Liver (tissue), 9 donors: Measurements from ENCODE around the gene EZH1. TPM values are rescaled to one million over a fixed set of nuclear protein-coding genes. Genes with fewer than 3 reads are reported as not detected.

ENCODE experiments used
- DNase-seq: peaks from one replicate; pipeline ENCODE4 v3.0.0-alpha.2; 2017; ENCODE audit warnings: low spot score
- H3K27ac ChIP-seq, 2 donors: one replicate each; pipeline ENCODE4 v1.7.0; 2013; ENCODE audit warnings: inconsistent platforms in 2 of 2, low read length in 2 of 2, control low read depth in 1 of 2, low read depth in 1 of 2, mild to moderate bottlenecking in 1 of 2
- H3K27me3 ChIP-seq, 4 donors: one replicate each; pipeline versions ENCODE4 v1.6.1 to v1.7.0; 2013; ENCODE audit warnings: low read length in 3 of 4, inconsistent platforms in 1 of 4, mild to moderate bottlenecking in 1 of 4, moderate library complexity in 1 of 4; ENCODE audit not compliant: control insufficient read depth in 4 of 4, insufficient read depth in 4 of 4
- H3K36me3 ChIP-seq, 4 donors: one replicate each; pipeline versions ENCODE4 v1.6.1 to v1.7.0; 2013; ENCODE audit warnings: low read length in 3 of 4, mild to moderate bottlenecking in 3 of 4, low read depth in 1 of 4, moderate library complexity in 1 of 4; ENCODE audit not compliant: control insufficient read depth in 4 of 4, insufficient read depth in 3 of 4
- H3K4me1 ChIP-seq, 4 donors: one replicate each; pipeline versions ENCODE4 v1.6.1 to v1.7.0; 2013; ENCODE audit warnings: low read length in 3 of 4, mild to moderate bottlenecking in 3 of 4, moderate library complexity in 1 of 4; ENCODE audit not compliant: control insufficient read depth in 4 of 4, insufficient read depth in 4 of 4
- H3K4me3 ChIP-seq, 3 donors: one replicate each; pipeline versions ENCODE4 v1.6.1 to v1.7.0; 2013; ENCODE audit warnings: low read length in 3 of 3, control low read depth in 1 of 3, low read depth in 1 of 3, mild to moderate bottlenecking in 1 of 3
- H3K9ac ChIP-seq, 2 donors: one replicate each; pipeline ENCODE4 v1.7.0; 2013; ENCODE audit warnings: low read length in 2 of 2, mild to moderate bottlenecking in 2 of 2, moderate library complexity in 2 of 2, control low read depth in 1 of 2, low read depth in 1 of 2
- H3K9me3 ChIP-seq, 4 donors: one replicate each; pipeline versions ENCODE4 v1.6.1 to v1.7.0; 2013; ENCODE audit warnings: low read length in 3 of 4; ENCODE audit not compliant: control insufficient read depth in 4 of 4
- EGR1 ChIP-seq, 2 donors: IDR thresholded peaks; 2 replicates each; pipeline ENCODE4 v1.6.1; 2016 to 2018; ENCODE audit warnings: antibody characterized with exemption in 2 of 2, low read depth in 2 of 2
- FOXA1 ChIP-seq: IDR thresholded peaks from 2 replicates; pipeline ENCODE4 v1.6.1; 2016; ENCODE audit warnings: antibody characterized with exemption
- GABPA ChIP-seq, 2 donors: IDR thresholded peaks in 1 of 2; conservative IDR thresholded peaks in 1 of 2; 2 replicates each; pipeline ENCODE4 v1.6.1; 2016; ENCODE audit warnings: antibody characterized with exemption in 2 of 2, mild to moderate bottlenecking in 1 of 2, moderate library complexity in 1 of 2
- HNF4A ChIP-seq, 2 donors: conservative IDR thresholded peaks; 2 replicates each; pipeline ENCODE4 v1.6.1; 2016; ENCODE audit warnings: antibody characterized with exemption in 2 of 2, mild to moderate bottlenecking in 2 of 2
- HNF4G ChIP-seq: IDR thresholded peaks from 2 replicates; pipeline ENCODE4 v1.6.1; 2016; ENCODE audit warnings: antibody characterized with exemption
- JUND ChIP-seq, 2 donors: IDR thresholded peaks; 2 replicates each; pipeline ENCODE4 v1.6.1; 2016; ENCODE audit warnings: antibody characterized with exemption in 2 of 2
- NR2F2 ChIP-seq: IDR thresholded peaks from 2 replicates; pipeline ENCODE4 v1.6.1; 2016; ENCODE audit warnings: antibody characterized with exemption
- RAD21 ChIP-seq, 2 donors: IDR thresholded peaks; 2 replicates each; pipeline ENCODE4 v1.6.1; 2016; ENCODE audit warnings: antibody characterized with exemption in 2 of 2, mild to moderate bottlenecking in 2 of 2
- RXRA ChIP-seq, 2 donors: IDR thresholded peaks; 2 replicates each; pipeline ENCODE4 v1.6.1; 2017 to 2018; ENCODE audit warnings: antibody characterized with exemption in 2 of 2, mild to moderate bottlenecking in 1 of 2
- YY1 ChIP-seq: IDR thresholded peaks from 2 replicates; pipeline ENCODE4 v1.6.1; 2016; ENCODE audit warnings: antibody characterized with exemption, mild to moderate bottlenecking
- WGBS: extraction: QIAGEN DNeasy Blood & Tissue Kit; methylation state at CpG from one replicate; pipeline ENCODE4 v1.1.7; 2013; 5-methylcytosine and 5-hydroxymethylcytosine counted together
- polyA plus RNA-seq, 2 donors: library from polyadenylated mRNA; stranded (reverse) in 1 of 2; unstranded in 1 of 2; fragments of 200-250 nt in 1 of 2; fragments of >200 nt in 1 of 2; fragmentation: Nextera tagmentation in 1 of 2; extraction: Ambion mirVana in 1 of 2; gene quantifications; one replicate each; pipeline versions ENCODE4 v1.2.1 to v1.2.3, GENCODE V29; 2013 to 2015
- total RNA-seq, 2 donors: library from RNA; depleted of rRNA; stranded (reverse); fragments of >200 nt; gene quantifications; one replicate each; pipeline ENCODE4 v1.2.3, GENCODE V29; 2014
- TF ChIP-seq, protein P1 (sequence below): IDR thresholded peaks from 2 replicates; pipeline ENCODE4 v1.6.1; 2016; ENCODE audit warnings: antibody characterized with exemption
- TF ChIP-seq, protein P2 (sequence below): fragments of 150-350 bp; IDR thresholded peaks from 2 replicates; pipeline ENCODE4 v1.5.1; 2017; ENCODE audit warnings: improper control_type of control experiment, low read depth, low read length; ENCODE audit not compliant: missing input control
- TF ChIP-seq, protein P3 (sequence below): IDR thresholded peaks from 2 replicates; pipeline ENCODE4 v1.6.1; 2016; ENCODE audit warnings: antibody characterized with exemption
- donor health status: healthy.
- donor health status: healthy.
- donor health status: healthy.
- donor health status: healthy.
- donor health status: healthy.

Gene EZH1
- total and polyA plus RNA-seq, 4 donors: 4.3 to 18.3 (median 10.9) TPM

DNA sequence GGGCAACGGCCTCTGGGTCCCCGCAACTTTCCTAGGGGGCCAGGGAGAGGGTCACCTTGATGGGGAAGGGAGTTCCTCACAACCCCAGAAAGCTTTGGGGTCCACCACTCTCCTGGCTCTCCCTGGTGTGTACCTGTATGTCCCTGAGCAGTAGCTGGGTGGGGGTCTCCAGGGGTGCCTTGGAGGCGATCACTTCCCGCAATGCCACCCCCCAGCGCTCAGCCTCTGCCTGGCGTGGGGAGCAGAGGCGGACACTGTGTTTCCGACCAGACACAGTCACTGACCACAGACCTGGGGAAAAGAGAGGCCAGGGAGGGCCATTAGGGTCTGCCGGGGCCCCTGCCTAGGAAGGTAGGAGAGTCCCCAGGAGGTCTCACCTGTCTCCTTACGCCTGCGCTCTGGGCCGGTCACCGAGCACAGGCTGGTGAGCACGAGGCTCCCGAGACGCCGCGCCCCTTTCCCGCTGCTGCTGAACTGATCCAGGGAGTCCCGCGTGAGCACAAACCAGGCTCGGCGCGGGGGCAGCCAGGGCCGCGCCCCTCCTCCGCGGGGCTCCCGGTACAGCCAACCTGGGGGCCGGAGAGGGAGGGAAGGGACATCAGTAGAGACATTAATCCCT lies 71.5 kb downstream of the EZH1 start:
- no peak for DNase-seq

DNA sequence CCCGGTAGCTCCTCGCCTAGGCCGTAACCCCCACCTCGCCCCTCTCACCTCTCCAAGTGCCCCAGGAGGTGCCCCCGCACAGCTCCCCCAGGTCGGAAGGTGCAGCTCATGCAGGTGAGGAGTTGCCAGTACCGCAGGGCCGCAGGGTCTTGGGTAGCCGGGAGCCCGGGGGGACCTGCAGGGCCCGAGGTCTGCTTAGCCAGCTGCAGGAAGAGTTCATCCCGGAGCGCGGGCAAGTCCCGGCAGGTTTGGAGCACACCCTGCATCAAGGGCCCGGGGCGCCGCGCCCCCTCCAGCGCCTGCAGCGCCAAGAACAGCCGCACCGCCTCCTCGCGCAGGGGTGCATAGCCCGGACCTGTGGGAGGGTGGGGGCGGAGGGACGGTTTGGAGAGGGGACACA lies 72.8 kb downstream of the EZH1 start:
- Histone ChIP-seq H3K27me3 (no peaks in the 10 kb centered on the region), H3K27ac (no peak overlapping the region), H3K9ac (no peak overlapping the region), H3K9me3 (no peaks in the 10 kb centered on the region), H3K4me1 (peaks cover 18 to 58% (median 23%) of the 10 kb centered on the region in 4 donors), H3K36me3 (peaks cover 6 to 24% (median 14%) of the 10 kb centered on the region in 4 donors), H3K4me3 (no peak overlapping the region)
- DNase-seq: no peak
- 90% methylated on average over 28 of the region's 28 CpGs for WGBS
- TF ChIP-seq GABPA (IDR thresholded peaks at IDR 0.05 in 1 of 2, conservative IDR thresholded peaks at IDR 0.05 in 1 of 2): no peak
- no peak for TF ChIP-seq EGR1 (IDR thresholded peaks at IDR 0.05; ENCODE audit: low read depth in 2 of 2)
- no peak for TF ChIP-seq HNF4A (conservative IDR thresholded peaks at IDR 0.05)
- TF ChIP-seq, protein P1, sequence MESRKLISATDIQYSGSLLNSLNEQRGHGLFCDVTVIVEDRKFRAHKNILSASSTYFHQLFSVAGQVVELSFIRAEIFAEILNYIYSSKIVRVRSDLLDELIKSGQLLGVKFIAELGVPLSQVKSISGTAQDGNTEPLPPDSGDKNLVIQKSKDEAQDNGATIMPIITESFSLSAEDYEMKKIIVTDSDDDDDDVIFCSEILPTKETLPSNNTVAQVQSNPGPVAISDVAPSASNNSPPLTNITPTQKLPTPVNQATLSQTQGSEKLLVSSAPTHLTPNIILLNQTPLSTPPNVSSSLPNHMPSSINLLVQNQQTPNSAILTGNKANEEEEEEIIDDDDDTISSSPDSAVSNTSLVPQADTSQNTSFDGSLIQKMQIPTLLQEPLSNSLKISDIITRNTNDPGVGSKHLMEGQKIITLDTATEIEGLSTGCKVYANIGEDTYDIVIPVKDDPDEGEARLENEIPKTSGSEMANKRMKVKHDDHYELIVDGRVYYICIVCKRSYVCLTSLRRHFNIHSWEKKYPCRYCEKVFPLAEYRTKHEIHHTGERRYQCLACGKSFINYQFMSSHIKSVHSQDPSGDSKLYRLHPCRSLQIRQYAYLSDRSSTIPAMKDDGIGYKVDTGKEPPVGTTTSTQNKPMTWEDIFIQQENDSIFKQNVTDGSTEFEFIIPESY: no peak
- TF ChIP-seq FOXA1: no peak
- TF ChIP-seq RAD21 (IDR thresholded peaks at IDR 0.05): no peak
- no peak for TF ChIP-seq NR2F2
- TF ChIP-seq, protein P2, sequence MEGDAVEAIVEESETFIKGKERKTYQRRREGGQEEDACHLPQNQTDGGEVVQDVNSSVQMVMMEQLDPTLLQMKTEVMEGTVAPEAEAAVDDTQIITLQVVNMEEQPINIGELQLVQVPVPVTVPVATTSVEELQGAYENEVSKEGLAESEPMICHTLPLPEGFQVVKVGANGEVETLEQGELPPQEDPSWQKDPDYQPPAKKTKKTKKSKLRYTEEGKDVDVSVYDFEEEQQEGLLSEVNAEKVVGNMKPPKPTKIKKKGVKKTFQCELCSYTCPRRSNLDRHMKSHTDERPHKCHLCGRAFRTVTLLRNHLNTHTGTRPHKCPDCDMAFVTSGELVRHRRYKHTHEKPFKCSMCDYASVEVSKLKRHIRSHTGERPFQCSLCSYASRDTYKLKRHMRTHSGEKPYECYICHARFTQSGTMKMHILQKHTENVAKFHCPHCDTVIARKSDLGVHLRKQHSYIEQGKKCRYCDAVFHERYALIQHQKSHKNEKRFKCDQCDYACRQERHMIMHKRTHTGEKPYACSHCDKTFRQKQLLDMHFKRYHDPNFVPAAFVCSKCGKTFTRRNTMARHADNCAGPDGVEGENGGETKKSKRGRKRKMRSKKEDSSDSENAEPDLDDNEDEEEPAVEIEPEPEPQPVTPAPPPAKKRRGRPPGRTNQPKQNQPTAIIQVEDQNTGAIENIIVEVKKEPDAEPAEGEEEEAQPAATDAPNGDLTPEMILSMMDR: no peak
- TF ChIP-seq YY1: no peak
- TF ChIP-seq RXRA (IDR thresholded peaks at IDR 0.05): no peak
- TF ChIP-seq, protein P3, sequence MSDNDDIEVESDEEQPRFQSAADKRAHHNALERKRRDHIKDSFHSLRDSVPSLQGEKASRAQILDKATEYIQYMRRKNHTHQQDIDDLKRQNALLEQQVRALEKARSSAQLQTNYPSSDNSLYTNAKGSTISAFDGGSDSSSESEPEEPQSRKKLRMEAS: no peak
- no peak for TF ChIP-seq JUND (IDR thresholded peaks at IDR 0.05)
- TF ChIP-seq HNF4G: no peak

More for the DNA sequence above, 71.5 kb downstream of the EZH1 start:
- Histone ChIP-seq H3K27me3 (no peaks in the 10 kb centered on the region), H3K9ac (no peak overlapping the region), H3K4me3 (no peak overlapping the region), H3K36me3 (peaks cover 6 to 24% (median 12%) of the 10 kb centered on the region in 4 donors), H3K4me1 (peaks cover 13 to 55% (median 18%) of the 10 kb centered on the region in 4 donors), H3K27ac (peak overlapping the region in 1 of 2 donors; percentile 4), H3K9me3 (no peaks in the 10 kb centered on the region)
- WGBS: 75% methylated on average over 30 of the region's 30 CpGs
- TF ChIP-seq, protein P3: no peak
- TF ChIP-seq HNF4G (no peak), HNF4A (conservative IDR thresholded peaks at IDR 0.05) (no peak)
